Adrenal gland (tissue), 5 donors: ENCODE results near the gene SAMD1.

ENCODE experiments used
- POLR2A ChIP-seq, 2 donors: fragments of 450-650 bp; IDR thresholded peaks; one replicate each; pipeline ENCODE4 v1.6.1; 2017; ENCODE audit warnings: antibody characterized with exemption in 2 of 2, mild to moderate bottlenecking in 2 of 2, moderate library complexity in 1 of 2
- TF ChIP-seq, protein P1 (sequence below), 6 experiments: fragments of 450-650 bp in 4 of 6; fragments of 200-600 bp in 2 of 6; sonication (generic) in 1 of 6; IDR thresholded peaks; 1 replicate in 5 of 6; 2 replicates in 1 of 6; pipeline versions ENCODE4 v1.5.1 to v1.8.0; 2016 to 2021; ENCODE audit warnings: antibody characterized with exemption in 6 of 6, mild to moderate bottlenecking in 2 of 6, moderate library complexity in 1 of 6
- donor health status: DM: no; HTN: no; CAD: no.

DNA sequence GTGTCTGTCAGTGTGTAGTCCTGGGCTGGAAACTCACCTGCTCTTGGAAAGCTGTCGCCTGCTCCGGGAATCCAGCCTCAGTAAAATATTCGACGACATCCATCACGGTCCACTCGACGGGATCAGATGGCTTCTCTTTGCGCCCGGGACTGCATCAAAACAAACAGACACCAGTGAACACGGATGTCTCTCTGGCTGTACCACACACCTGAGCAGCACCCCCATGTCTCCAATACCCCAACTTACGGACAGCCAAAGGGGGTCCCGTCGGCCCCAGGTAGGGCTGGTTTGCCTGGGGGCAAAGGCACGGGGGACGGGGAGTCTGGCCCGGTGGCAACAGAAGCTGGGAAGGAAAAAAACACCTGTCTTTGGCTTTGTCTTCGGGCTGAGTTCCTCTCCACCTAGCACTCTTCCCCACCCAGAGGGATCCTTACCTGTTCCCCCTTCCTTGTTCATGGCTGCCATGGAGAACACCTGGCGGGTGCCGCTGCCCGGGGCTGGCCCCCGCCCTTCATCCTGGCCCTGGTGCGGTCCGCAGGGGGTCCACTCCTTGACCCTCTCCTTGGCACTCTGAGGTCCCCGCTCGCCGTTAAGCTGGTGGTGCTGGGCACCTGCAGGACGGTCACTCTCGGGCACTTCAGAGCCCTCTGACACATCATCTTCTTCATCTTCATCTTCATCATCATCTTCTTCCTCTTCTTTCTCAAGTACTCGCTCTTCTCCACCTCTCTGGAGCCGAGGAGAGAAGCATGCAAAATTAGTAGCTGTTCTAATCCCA, 1.7 kb downstream of the SAMD1 start:
- TF ChIP-seq, protein P1, sequence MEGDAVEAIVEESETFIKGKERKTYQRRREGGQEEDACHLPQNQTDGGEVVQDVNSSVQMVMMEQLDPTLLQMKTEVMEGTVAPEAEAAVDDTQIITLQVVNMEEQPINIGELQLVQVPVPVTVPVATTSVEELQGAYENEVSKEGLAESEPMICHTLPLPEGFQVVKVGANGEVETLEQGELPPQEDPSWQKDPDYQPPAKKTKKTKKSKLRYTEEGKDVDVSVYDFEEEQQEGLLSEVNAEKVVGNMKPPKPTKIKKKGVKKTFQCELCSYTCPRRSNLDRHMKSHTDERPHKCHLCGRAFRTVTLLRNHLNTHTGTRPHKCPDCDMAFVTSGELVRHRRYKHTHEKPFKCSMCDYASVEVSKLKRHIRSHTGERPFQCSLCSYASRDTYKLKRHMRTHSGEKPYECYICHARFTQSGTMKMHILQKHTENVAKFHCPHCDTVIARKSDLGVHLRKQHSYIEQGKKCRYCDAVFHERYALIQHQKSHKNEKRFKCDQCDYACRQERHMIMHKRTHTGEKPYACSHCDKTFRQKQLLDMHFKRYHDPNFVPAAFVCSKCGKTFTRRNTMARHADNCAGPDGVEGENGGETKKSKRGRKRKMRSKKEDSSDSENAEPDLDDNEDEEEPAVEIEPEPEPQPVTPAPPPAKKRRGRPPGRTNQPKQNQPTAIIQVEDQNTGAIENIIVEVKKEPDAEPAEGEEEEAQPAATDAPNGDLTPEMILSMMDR (IDR thresholded peaks at IDR 0.05): no peak
- no peak for TF ChIP-seq POLR2A (IDR thresholded peaks at IDR 0.05)
